H1 (cell line): Measurements from ENCODE around the gene NEK3. TPM values are rescaled to one million over a fixed set of nuclear protein-coding genes. Genes with fewer than 3 reads are reported as not detected.

Experiments used
- BACH1 ChIP-seq: IDR thresholded peaks from 2 replicates; pipeline ENCODE4 v1.6.1; 2012; ENCODE audit warnings: low read length, improper control_type of control experiment
- EZH2 ChIP-seq: fragments of 200-600 bp; sonication (generic); IDR thresholded peaks from 2 replicates; pipeline ENCODE4 v1.7.1; 2012; ENCODE audit warnings: low read depth, mild to moderate bottlenecking, moderate library complexity, low read length, inconsistent platforms; ENCODE audit not compliant: severe bottlenecking
- NRF1 ChIP-seq: IDR thresholded peaks from 2 replicates; pipeline ENCODE4 v1.6.1; 2011; ENCODE audit warnings: mild to moderate bottlenecking, low read depth, low read length, improper control_type of control experiment
- SIX5 ChIP-seq: IDR thresholded peaks from 2 replicates; pipeline ENCODE4 v1.6.1; 2011; ENCODE audit warnings: mild to moderate bottlenecking, low read depth, low read length
- polyA plus RNA-seq, 7 experiments: library from polyadenylated mRNA; depleted of rRNA in 3 of 7; stranded (reverse) in 5 of 7; unstranded in 2 of 7; fragments of >200 nt in 5 of 7; fragments of 200-250 nt in 2 of 7; gene quantifications; 1 replicate in 5 of 7; 2 replicates in 1 of 7; 4 replicates in 1 of 7; pipeline versions ENCODE4 v1.2.1 to v1.2.3, GENCODE V29; 2011 to 2013; ENCODE audit warnings: missing spikeins in 2 of 7, mixed read lengths in 2 of 7
- total RNA-seq: library from RNA; stranded (reverse); fragmentation: NEBNext Ultra II Directional; extraction: Animal tissue kit (Norgen Biotek cat#: 25700); gene quantifications from 2 replicates; pipeline ENCODE4 v1.2.1, GENCODE V29; 2021

NEK3 gene
- total and polyA plus RNA-seq, 2 of the 8 experiments (the other 6 are each of a cell fraction or from before 2014, with no cell fraction given) = 11.4 to 26.0 TPM

DNA sequence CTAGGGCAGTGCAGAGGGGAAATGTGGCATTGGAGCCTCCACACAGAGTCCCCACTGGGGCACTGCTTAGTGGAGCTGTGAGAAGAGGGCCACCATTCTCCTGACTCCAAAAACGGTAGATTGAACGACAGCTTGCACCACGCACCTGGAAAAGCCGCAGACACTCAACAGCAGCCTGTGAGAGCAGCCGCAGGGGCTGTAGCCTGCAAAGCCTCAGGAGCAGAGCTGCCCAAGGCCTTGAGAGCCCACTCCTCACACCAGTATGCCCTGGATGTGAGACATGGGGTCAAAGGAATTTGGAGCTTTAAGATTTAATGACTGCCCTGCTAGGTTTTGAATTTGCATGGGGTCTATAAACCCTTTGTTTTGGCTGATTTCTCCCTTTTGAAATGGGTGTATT is 62.2 kb downstream of the NEK3 start (continued):
- TF ChIP-seq BACH1 = no peak
- no peak for TF ChIP-seq NRF1
- no peak for TF ChIP-seq SIX5
- no peak for TF ChIP-seq EZH2
